GM19438 (cell line): ENCODE results near the gene CLCN1.
A peak's percentile ranks its signal among the peaks of the same experiment; 100 is the strongest.

Experiments
- ATAC-seq: cut with Tn5 transposase; IDR thresholded peaks from one replicate; pipeline ENCODE4 v1.9.1; 2021; ENCODE audit warnings: low read depth; ENCODE audit not compliant: unreplicated experiment

CLCN1 gene

DNA sequence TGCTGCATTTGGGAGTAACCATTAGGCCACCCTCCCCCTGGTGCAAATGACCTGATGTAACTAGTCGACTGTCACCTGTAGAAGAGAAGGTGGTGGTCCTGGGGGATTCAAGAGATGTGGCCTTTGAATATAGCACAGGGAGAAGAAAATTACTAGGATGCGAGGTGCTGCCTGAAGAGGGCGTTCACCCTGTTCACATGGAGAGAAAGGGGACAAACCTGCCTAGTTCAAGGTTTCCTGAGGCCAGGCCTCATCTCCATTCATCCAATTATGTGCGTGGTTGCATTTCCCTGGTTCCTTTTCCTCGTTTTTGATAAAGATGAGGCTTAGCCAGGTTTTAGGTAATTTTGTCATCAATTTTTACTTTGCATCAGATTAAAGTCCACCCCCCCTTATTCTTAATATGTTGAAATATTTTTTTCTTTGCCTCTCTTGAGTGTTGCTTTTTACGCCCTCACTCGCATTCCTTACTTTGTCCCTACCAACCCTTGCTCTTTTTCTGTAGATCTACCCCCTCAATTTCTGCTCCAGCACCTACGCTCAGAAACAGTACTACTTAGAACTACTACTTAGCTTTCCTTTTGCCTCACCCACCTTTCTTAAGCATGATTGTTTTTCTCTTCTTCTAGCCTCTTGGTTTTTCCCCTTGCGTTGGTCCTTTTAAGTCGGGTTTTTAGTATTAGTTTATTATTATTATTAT is 13.7 kb downstream of the CLCN1 start:
- no peak for ATAC-seq

DNA sequence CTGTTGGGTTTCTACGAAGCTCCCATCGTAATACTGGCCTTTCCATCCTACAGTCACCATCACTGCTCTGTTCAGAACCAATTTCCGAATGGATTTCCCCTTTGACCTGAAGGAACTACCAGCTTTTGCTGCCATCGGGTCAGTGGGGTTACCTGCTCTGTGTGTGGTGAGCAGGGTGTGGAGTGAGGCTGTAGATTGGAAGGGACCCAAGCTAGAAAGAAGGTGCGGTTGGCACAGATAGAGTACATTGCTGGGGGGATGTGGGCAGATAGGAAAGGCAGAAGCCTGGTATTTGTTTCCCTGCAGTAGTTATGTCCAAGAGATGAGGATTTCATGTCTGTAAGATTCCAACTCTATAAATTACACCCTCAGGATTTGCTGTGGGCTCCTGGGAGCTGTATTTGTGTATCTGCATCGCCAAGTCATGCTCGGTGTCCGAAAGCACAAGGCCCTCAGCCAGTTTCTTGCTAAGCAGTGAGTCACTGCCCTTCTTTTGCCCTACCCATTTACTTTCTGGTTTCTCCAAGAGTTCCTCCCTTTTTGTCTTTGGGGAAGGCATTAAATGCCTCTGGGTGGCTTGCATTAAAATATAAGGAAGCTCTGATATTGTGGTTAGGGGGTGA is 15.4 kb downstream of the CLCN1 start:
- no peak for ATAC-seq

DNA sequence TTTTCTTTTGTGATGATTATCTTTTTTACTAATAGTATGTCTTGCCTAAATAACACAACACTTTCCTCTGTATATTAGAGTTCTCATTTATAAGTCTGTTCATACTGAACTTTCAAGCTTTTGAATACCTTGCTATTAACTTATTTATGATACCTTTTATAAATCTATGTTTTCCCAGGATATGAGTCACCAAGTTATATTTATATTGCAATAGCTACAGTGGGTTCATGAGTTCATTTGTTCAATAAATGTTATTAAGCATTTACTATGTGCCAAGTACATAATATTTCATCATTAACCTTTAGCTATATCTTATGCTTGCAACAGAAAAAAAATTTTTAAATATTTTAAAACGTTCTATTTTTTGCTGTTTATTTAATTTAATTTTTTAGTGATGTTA is 18.3 kb downstream of the CLCN1 start:
- no peak for ATAC-seq

DNA sequence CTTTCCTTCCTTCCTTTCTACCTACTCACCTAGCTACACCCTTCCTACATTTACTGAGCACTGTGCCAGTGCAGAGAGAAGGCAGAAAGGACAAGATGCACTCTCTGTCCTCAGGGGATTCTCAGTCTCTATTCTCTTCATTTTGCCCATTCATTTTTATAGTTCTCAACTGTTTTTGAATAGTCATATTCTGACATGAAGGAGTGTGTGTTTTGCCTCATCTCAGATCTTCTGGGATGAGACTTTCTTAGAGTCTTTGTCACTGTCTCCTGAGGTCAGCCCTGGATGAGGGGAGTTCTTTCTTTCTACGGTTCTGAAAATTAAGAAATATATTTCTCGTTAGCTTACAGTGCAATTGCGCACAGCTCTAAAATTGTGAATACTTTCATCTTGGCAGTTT is 21.3 kb downstream of the CLCN1 start:
- ATAC-seq: no peak

DNA sequence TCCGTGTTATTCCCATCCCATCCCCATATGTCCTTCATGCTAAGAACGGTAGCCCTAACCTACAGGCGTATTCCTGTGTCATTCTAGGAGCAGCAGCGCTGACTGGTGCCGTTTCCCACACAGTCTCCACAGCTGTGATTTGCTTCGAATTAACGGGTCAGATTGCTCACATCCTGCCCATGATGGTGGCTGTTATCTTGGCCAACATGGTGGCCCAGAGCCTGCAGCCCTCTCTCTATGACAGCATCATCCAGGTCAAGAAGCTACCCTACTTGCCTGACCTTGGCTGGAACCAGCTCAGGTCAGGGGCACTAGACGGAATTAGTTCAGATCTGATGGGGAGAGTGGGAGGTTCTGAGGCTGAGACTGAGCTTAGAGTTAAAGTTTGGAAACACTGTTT is 25.9 kb downstream of the CLCN1 start:
- no peak for ATAC-seq

DNA sequence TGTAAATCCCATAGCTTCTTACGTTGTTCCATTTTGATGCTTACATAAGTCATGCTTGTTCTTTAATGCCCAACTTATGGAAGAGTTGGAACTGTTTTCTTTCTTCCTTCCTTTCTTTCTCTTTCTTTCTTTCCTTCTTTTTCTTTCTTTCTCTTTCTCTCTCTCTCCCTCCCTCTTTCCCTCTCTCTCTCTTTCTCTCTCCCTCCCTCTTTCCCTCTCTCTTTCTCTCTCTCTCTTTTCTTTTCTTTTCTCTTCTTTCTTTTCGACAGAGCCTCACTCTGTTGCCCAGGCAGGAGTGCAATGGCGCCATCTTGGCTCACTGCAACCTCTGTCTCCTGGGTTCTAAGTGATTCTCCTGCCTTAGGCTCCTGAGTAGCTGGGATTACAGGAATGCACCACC is 27.7 kb downstream of the CLCN1 start:
- ATAC-seq: no peak

DNA sequence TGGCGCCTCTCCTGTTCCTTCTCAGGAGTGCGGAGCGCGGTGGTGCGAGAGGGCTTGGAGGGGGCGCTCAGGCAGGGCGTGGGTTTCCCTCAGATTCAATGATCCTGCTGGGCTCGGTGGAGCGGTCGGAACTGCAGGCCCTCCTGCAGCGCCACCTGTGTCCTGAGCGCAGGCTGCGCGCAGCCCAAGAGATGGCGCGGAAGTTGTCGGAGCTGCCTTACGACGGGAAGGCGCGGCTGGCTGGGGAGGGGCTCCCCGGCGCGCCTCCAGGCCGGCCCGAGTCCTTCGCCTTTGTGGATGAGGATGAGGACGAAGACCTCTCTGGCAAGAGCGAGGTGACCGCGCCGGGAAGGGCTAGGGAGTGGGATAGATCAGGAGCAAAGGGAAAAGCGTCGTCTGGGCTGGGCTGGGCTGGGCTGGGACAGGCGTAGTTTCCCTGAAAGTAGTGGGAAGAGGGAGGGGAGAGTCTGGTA is 29.6 kb downstream of the CLCN1 start:
- peak; percentile 93 for ATAC-seq

DNA sequence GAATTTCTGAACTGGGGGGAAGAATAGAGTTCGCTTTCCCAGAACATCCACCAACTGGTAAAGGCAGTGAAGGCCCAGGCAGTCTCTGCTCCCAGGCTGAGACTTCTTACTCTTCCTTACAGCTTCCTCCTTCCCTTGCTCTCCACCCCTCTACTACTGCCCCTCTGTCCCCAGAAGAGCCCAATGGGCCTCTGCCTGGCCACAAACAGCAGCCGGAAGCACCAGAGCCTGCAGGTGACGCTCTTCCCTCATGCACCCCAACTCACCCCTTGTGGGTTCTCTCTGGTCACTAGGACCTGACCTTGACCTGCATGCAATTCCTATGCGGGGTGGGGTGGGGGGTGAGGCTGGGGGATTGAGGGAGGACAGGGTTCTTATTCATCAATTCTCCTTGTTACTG is 30.1 kb downstream of the CLCN1 start:
- no peak for ATAC-seq

DNA sequence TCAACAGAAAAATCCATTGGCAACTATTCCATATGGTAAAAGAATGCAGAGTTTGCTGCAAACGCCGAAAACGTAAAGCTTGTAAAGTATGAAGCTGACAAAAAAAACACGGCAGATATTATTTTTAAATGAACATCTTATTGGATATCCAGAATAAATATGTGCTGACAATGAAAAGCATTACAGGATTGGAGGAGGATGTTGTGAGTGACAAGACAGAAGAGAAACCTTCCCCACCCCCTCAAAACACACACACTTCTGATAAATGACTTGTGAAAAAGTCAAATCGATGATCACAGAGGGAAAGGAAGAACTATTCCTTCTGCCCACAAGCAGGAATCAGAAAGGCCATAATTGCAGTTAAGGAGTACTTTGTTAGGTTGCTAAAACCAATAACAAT is 32.0 kb downstream of the CLCN1 start:
- no peak for ATAC-seq

DNA sequence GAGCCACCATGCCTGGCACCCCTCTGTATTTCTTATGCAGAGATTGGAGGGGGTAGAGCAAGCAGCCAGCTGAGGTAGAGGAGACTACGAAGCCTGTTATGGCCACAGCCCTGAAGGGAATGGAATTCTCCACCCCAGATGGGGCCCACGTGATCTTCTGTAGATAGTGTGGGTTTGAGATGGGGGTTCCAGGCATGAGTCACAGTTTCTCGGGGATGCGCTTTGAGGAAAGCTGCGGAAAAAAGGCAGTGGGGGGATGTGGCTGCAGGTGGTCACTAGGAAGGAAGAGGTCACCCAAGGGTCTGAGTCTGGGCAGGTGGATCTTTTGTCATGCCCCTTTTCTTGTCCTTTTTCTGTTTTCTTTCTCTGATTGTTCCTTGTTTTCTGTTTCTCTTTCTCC is 35.1 kb downstream of the CLCN1 start:
- ATAC-seq: no peak

DNA sequence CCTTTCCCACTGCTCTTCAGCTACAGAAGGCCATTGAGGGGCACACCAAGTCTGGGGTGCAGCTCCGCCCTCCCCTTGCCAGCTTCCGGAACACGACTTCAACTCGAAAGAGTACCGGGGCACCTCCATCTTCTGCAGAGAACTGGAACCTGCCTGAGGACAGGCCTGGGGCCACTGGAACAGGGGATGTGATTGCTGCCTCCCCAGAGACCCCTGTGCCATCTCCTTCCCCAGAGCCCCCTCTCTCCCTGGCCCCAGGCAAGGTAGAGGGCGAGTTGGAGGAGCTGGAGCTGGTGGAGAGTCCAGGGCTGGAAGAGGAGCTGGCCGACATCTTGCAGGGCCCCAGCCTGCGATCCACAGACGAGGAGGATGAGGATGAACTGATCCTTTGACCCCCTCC is 35.7 kb downstream of the CLCN1 start:
- ATAC-seq: no peak

DNA sequence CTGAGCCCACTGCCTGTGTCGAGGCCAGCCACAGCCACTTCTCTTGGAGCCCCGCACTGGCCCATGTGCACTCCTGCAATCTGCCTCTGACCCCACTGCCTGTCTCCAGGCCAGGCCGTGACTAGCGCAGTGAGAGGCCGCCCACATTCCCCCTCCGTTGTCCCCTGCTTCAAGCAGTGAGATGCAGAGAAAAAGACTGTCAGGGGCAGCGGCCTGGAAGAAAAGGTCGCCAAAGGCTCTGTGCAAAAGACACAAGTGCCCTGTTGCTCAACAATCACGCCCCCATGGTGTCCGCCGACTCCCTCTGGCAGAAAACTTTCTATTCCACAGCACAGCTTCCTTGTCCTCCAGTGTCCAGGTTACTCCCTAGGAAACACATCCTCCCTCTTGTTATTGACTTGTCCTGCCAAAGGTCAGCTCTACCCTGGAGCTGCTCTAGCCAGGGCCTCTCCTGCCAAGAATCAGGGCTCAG is 36.7 kb downstream of the CLCN1 start:
- ATAC-seq: no peak

DNA sequence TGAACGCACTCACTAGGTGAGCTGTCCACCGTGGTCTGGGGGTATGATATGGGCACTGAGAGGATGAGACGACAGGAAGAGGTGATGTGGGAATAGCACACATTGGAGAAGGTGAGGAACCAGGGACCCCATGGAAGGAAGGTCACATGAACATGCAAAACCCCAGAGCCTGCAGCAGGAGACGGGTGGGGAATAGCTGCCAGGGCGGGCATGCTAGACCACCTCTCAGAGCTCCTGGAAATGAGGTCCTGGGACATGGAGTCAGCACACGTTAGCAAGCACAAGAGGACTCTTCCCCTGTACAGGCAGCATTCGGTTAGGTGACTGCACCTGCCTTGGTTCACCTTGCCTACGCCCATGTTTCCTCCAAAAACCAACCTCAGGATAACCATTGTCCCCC is 38.5 kb downstream of the CLCN1 start:
- no peak for ATAC-seq

DNA sequence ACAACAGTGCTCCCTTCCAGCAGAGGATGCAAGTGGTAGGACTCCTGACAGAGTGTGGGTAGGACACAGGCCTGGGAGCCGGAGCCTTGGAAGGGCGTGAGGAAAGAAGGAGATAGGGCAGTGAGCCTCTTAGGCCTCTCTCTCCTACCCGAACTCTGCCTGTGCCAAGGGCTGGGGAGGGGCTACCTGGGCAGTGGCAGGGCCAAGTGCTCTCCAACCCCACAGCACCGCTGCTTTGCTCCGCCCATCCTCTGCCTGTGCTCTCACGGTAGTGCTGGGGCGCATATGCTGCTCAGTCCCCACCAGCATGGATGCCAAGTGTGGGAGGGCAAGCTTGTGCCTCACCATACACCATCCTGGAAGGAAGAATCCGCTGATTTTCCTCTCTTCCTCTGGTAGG is 39.1 kb downstream of the CLCN1 start:
- no peak for ATAC-seq

DNA sequence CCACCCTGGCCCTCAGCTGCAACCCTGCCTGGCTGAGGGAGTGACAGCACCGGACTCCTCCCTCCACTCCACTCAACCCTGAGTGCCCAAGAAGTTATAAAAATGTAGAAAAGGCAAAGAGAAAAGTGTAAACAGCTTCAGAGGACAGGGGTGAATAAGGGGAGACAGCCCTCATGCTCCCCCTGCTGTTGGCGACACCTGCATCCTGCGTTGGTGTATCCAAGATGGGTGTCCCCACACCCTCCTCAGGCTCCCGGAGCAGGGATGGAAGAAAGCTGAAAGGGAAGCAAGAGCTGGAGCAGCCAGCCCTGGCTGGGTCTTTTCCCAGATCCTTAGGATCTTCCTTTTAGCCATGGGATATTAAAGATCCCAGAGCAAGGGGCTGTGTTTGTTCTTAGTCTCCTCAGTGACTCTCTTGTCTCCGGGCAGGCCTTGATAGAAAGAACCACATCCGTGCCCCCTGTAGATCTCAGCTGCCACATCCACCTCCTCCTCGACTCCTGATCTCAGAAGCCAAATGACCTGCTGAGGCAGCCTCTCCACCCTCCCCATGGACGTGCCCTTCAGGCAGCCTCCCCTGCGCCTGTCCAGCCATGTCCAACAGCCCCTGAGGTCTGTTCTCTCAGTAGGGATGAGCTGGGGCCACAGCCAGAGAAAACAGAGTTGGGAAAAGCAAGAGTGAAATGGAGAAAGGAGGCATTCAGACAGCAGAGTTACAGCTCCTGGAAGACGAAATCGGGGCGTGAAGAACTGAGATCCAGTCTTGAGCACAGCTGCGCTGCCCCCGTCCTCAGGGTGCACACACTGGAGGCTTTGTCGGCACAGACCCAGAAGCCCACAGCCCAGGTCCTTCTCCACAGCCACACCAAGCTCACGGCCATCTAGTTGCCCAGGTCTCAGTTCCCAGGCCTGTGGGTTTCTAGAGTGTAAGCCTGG is 39.8 kb downstream of the CLCN1 start:
- no peak for ATAC-seq

DNA sequence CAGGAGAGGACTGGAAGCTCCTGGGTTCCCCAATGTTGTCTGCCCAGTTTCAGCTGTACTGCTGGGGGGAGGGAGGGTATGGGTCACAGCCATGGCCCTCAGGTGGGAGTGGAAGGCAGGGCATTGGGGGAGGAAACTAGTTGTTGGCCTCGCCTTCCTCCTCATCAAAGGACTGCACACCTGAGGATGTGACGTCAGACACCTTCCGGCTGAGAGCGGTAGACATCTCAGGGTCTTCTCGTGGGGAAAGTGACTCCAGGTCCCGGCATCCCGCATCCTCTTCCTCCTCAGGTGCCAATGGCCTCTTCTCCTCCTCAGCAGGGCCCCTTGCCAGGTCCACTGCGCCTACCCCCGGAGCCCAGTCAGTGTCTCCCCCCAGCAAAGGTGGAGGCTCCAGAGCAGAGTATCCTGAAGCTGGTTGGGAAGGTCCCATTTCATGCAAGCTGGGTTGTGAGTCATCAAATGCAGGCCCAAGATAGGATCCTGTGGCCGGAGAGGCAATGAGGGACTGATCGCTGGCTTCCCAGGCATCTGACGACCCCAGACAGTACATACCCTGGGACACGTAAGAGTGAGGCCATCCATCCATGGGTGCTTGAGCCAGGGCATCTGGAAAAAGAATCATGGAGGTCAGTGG is 40.6 kb downstream of the CLCN1 start:
- ATAC-seq: no peak

DNA sequence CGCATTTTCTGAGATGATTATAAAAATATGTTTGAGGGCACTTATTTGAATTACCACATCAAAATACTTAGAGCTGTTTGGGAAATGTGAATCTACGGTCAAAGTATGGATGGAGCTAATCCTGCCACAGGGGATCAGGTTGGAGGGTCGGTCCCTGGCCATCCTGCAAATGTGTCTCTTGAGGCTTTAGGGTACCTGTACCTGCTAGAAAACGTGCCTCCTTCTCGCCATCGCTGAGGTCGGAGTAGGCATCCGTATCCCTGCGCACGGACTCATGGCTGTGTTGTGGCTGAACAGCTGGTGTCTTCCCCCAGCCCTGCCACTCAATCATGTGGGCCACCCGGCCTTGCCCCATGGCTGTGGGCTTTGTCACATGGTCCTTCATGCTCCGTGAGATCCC is 42.7 kb downstream of the CLCN1 start:
- no peak for ATAC-seq

DNA sequence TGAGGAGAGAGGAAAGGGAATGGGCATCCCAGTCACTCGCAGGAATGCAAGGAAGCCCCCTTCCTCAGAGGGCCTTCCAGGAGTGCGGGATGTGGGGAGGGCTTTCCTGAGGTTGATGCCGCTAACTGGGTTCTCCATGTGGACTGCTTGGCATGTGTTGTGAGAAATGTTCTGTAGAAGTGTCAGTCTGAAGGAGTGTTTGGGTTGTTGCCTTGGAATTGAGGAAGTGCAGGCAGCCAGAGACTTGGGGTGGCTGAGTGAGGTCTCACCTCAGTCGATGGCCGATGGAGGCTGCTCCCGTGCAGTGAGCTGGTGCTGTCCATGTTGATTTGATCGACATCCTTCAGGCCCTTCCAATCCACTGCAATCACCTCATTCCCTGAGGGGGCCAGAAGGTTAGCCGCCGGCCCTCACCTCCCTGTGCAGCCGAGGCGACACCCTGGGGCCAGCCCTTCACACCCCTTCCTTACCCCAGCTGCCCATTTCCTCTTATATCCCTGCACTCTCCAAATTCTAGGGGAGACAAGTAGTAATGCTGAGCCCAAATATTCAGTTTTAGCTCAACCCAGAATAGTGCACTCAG is 44.0 kb downstream of the CLCN1 start:
- no peak for ATAC-seq

DNA sequence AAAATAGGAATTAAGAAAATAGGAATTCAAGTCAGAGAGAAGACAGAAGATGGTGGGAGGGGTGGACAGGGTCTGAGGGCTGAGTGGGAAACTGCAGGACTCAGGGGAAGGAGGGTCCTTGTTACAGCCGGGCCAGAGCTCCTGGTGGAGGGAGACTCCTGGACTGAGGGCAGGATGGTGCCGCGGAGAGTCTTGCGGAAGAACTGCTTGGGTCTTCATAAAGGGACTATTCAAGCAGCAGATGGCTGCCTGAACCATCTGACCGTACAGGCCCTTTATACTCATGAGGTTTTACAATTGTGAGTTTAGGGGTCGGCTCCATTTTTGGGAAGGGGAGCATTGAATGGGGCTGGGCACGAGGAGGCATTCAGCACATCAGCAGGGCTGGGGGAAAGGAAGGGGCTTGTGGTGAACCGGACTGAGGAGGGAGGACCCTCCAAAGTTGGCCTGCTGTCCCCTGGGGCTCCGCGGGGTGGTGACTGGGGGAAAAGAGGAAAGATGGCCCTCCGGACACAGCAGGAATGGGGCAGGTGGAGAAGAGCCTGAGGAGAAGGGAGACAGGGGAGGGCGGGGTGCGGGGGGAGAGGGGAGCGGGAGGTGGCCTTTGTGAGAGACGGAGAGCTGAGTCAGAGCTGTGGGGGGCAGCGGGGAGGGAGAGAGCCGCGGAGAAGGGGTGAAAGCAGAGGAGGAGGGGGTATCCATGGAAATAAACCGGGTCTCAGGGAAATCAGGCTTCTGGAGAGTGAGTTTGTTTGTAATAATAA is 45.1 kb downstream of the CLCN1 start:
- ATAC-seq: no peak
